Neuronal stem cell (in vitro differentiated cells): ENCODE measurements around the gene GCM1.

Experiments
- DNase-seq: peaks from one replicate; pipeline ENCODE4 v3.0.0-alpha.2; 2013; ENCODE audit warnings: low spot score
- H2AFZ ChIP-seq: one replicate; pipeline ENCODE4 v1.6.1; 2013; ENCODE audit warnings: mild to moderate bottlenecking, low read length, inconsistent platforms
- H2AK5ac ChIP-seq: 2 replicates; pipeline ENCODE4 v1.6.1; 2013; ENCODE audit warnings: low read depth, mild to moderate bottlenecking, inconsistent platforms, low read length, moderate library complexity, mixed read lengths
- H2BK120ac ChIP-seq: 2 replicates; pipeline ENCODE4 v1.6.1; 2013; ENCODE audit warnings: low read depth, mild to moderate bottlenecking, inconsistent platforms, low read length, moderate library complexity, mixed read lengths
- H2BK12ac ChIP-seq: one replicate; pipeline ENCODE4 v1.6.1; 2013; ENCODE audit warnings: low read length, inconsistent platforms
- H2BK15ac ChIP-seq: 2 replicates; pipeline ENCODE4 v1.6.1; 2013; ENCODE audit warnings: mild to moderate bottlenecking, low read length, inconsistent platforms, mixed read lengths
- H2BK5ac ChIP-seq: one replicate; pipeline ENCODE4 v1.6.1; 2013; ENCODE audit warnings: inconsistent platforms, mild to moderate bottlenecking, low read length, moderate library complexity
- H3K14ac ChIP-seq: one replicate; pipeline ENCODE4 v1.6.1; 2013; ENCODE audit warnings: low read length, inconsistent platforms
- H3K18ac ChIP-seq: 2 replicates; pipeline ENCODE4 v1.6.1; 2013; ENCODE audit warnings: low read length, inconsistent platforms
- H3K23ac ChIP-seq: 2 replicates; pipeline ENCODE4 v1.6.1; 2013; ENCODE audit warnings: low read depth, mild to moderate bottlenecking, mixed read lengths, low read length, inconsistent platforms; ENCODE audit not compliant: poor library complexity
- H3K27ac ChIP-seq: replicated peaks from 3 replicates; pipeline ENCODE4 v1.5.1; 2013; ENCODE audit warnings: low read length, inconsistent platforms
- H3K27me3 ChIP-seq, 3 experiments: 2 replicates each; pipeline ENCODE4 v1.6.1; 2013; ENCODE audit warnings: low read length in 3 of 3, mild to moderate bottlenecking in 2 of 3, inconsistent platforms in 1 of 3, low read depth in 1 of 3, mixed read lengths in 1 of 3, moderate library complexity in 1 of 3; ENCODE audit not compliant: control insufficient read depth in 3 of 3, insufficient read depth in 3 of 3
- H3K36me3 ChIP-seq, 2 donors: replicated peaks in 1 of 2; 2 replicates each; pipeline ENCODE4 v1.6.1; 2013; ENCODE audit warnings: low read length in 2 of 2; ENCODE audit not compliant: control insufficient read depth in 2 of 2, insufficient read depth in 2 of 2
- H3K4ac ChIP-seq: 2 replicates; pipeline ENCODE4 v1.6.1; 2013; ENCODE audit warnings: inconsistent platforms, mild to moderate bottlenecking, low read length, moderate library complexity
- H3K4me1 ChIP-seq, 2 donors: 1 replicate in 1 of 2; 2 replicates in 1 of 2; pipeline ENCODE4 v1.6.1; 2013; ENCODE audit warnings: low read length in 2 of 2, low read depth in 1 of 2; ENCODE audit not compliant: control insufficient read depth in 2 of 2, insufficient read depth in 1 of 2
- H3K4me2 ChIP-seq: one replicate; pipeline ENCODE4 v1.6.1; 2013; ENCODE audit warnings: mild to moderate bottlenecking, low read length, inconsistent platforms; ENCODE audit not compliant: insufficient read depth, poor library complexity, severe bottlenecking
- H3K4me3 ChIP-seq, 2 donors: 2 replicates each; pipeline ENCODE4 v1.5.1; 2013; ENCODE audit warnings: low read length in 2 of 2, mild to moderate bottlenecking in 2 of 2, inconsistent platforms in 1 of 2, moderate library complexity in 1 of 2
- H3K79me1 ChIP-seq: one replicate; pipeline ENCODE4 v1.6.1; 2013; ENCODE audit warnings: low read depth, mild to moderate bottlenecking, inconsistent platforms, low read length, moderate library complexity
- H3K9ac ChIP-seq: one replicate; pipeline ENCODE4 v1.6.1; 2013; ENCODE audit warnings: mild to moderate bottlenecking, low read depth, low read length, inconsistent platforms; ENCODE audit not compliant: poor library complexity
- H3K9me3 ChIP-seq, 2 donors: replicated peaks in 1 of 2; 2 replicates each; pipeline versions ENCODE3 to v1.6.1; 2013; ENCODE audit warnings: low read length in 2 of 2, mild to moderate bottlenecking in 2 of 2, inconsistent platforms in 1 of 2, low read depth in 1 of 2, mixed read lengths in 1 of 2, moderate library complexity in 1 of 2; ENCODE audit not compliant: control insufficient read depth in 2 of 2, insufficient read depth in 1 of 2
- H4K8ac ChIP-seq: one replicate; pipeline ENCODE4 v1.6.1; 2013; ENCODE audit warnings: low read depth, mild to moderate bottlenecking, inconsistent platforms, low read length, moderate library complexity
- H4K91ac ChIP-seq: one replicate; pipeline ENCODE4 v1.6.1; 2013; ENCODE audit warnings: low read length, low read depth, mild to moderate bottlenecking, inconsistent platforms; ENCODE audit not compliant: poor library complexity
- WGBS, 2 donors: extraction: QIAGEN DNeasy Blood & Tissue Kit; methylation state at CpG; one replicate each; pipeline ENCODE4 v1.1.7; 2013; ENCODE audit warnings: missing lambda C conversion rate in 2 of 2, mixed read lengths in 1 of 2; ENCODE audit not compliant: insufficient read length in 2 of 2, insufficient replicate concordance in 1 of 2; ENCODE audit errors: extremely low coverage in 2 of 2; 5-methylcytosine and 5-hydroxymethylcytosine counted together

GCM1 gene

DNA sequence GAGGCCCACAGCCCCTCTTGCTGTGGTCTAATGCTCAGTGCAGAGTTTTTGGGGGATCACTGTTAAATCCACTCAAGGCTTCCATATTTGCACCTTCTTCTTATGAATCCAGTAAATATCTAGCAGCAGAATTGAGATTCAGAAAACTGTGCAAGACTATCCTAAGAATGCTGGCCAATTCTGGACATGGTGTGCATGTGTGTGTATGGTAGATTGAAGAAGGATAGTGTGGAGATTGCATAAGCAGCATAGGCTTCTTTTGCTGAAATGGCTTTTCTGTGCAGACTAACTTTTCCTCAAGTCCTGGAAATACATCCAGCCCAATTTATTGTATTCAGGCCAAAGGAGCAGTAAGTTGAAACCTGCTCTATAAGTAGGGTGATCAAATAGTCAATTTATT is 43.7 kb downstream of the GCM1 start:
- DNase-seq: no peak
- H3K14ac ChIP-seq: no peak overlapping the region

GRCh38 chr6:53103993-53104675 is 44.5 kb downstream of the GCM1 start:
- WGBS, 2 donors: no CpG with 5 or more reads among the region's 3 CpGs
- no peak for DNase-seq
- Histone ChIP-seq H4K8ac (no peak overlapping the region), H3K4ac (no peak overlapping the region), H3K36me3 (peaks cover 7 to 31% of the 10 kb centered on the region in 2 donors), H3K4me3 (no peak overlapping the region), H2AK5ac (no peak overlapping the region), H3K27ac (no peak overlapping the region), H2BK5ac (no peak overlapping the region), H3K79me1 (no peaks in the 10 kb centered on the region), H3K9ac (no peak overlapping the region), H2BK15ac (no peak overlapping the region), H4K91ac (no peak overlapping the region), H3K9me3 (no peaks in the 10 kb centered on the region), H2AFZ (no peak overlapping the region), H3K4me2 (no peak overlapping the region), H3K4me1 (no peaks in the 10 kb centered on the region), H2BK12ac (no peak overlapping the region), H3K14ac (no peak overlapping the region), H2BK120ac (no peak overlapping the region), H3K27me3 (no peaks in the 10 kb centered on the region), H3K23ac (no peak overlapping the region), H3K18ac (no peak overlapping the region)

More for the DNA sequence above, 43.7 kb downstream of the GCM1 start:
- H2AK5ac ChIP-seq: no peak overlapping the region
- H3K4me3 ChIP-seq: no peak overlapping the region
- H3K27ac ChIP-seq: no peak overlapping the region
- H3K79me1 ChIP-seq: no peaks in the 10 kb centered on the region
- no peaks in the 10 kb centered on the region for H3K27me3 ChIP-seq
- H3K36me3 ChIP-seq: peaks cover 5 to 29% of the 10 kb centered on the region in 2 donors
- no peak overlapping the region for H3K4ac ChIP-seq
- no peak overlapping the region for H2AFZ ChIP-seq
- no peak overlapping the region for H3K4me2 ChIP-seq
- no peaks in the 10 kb centered on the region for H3K9me3 ChIP-seq
- H3K4me1 ChIP-seq: no peaks in the 10 kb centered on the region
- H2BK120ac ChIP-seq: no peak overlapping the region
- no peak overlapping the region for H3K23ac ChIP-seq
- no peak overlapping the region for H4K91ac ChIP-seq
- H3K18ac ChIP-seq: no peak overlapping the region
- H2BK15ac ChIP-seq: no peak overlapping the region
- no peak overlapping the region for H2BK5ac ChIP-seq
- no peak overlapping the region for H3K9ac ChIP-seq
- no peak overlapping the region for H2BK12ac ChIP-seq
- H4K8ac ChIP-seq: no peak overlapping the region

GRCh38 chr6:53101006-53101405 is 47.6 kb downstream of the GCM1 start:
- no peak overlapping the region for H2BK15ac ChIP-seq
- H4K8ac ChIP-seq: no peak overlapping the region
- no peaks in the 10 kb centered on the region for H3K27me3 ChIP-seq
- H2BK5ac ChIP-seq: no peak overlapping the region
- no peak overlapping the region for H3K4ac ChIP-seq
- no peak overlapping the region for H3K14ac ChIP-seq
- H4K91ac ChIP-seq: no peak overlapping the region
- H3K27ac ChIP-seq: no peak overlapping the region
- no peaks in the 10 kb centered on the region for H3K79me1 ChIP-seq
- H3K4me3 ChIP-seq: peak overlapping the region in 1 of 2 donors; percentile 63
- DNase-seq: no peak
- H3K4me1 ChIP-seq: no peaks in the 10 kb centered on the region
- H3K18ac ChIP-seq: no peak overlapping the region
- H2AFZ ChIP-seq: no peak overlapping the region
- no peak overlapping the region for H3K4me2 ChIP-seq
- H3K36me3 ChIP-seq: peaks cover 13 to 61% of the 10 kb centered on the region in 2 donors
- H2AK5ac ChIP-seq: no peak overlapping the region
- no peaks in the 10 kb centered on the region for H3K9me3 ChIP-seq
- H2BK12ac ChIP-seq: no peak overlapping the region
- H3K23ac ChIP-seq: no peak overlapping the region
- no peak overlapping the region for H3K9ac ChIP-seq
- WGBS, 2 donors: no CpG with 5 or more reads among the region's 2 CpGs
- no peak overlapping the region for H2BK120ac ChIP-seq

GRCh38 chr6:53100561-53100960 is 48.1 kb downstream of the GCM1 start:
- Histone ChIP-seq H2AK5ac (no peak overlapping the region), H3K36me3 (peaks cover 15 to 66% of the 10 kb centered on the region in 2 donors), H3K27ac (no peak overlapping the region), H2BK15ac (no peak overlapping the region), H3K4me2 (no peak overlapping the region), H2BK120ac (no peak overlapping the region), H2AFZ (no peak overlapping the region), H4K8ac (no peak overlapping the region), H3K4me3 (no peak overlapping the region), H3K23ac (no peak overlapping the region), H3K9me3 (no peaks in the 10 kb centered on the region), H3K9ac (no peak overlapping the region), H3K4ac (no peak overlapping the region), H4K91ac (no peak overlapping the region), H3K79me1 (no peaks in the 10 kb centered on the region), H2BK12ac (no peak overlapping the region), H2BK5ac (no peak overlapping the region), H3K18ac (no peak overlapping the region), H3K14ac (no peak overlapping the region), H3K27me3 (no peaks in the 10 kb centered on the region), H3K4me1 (no peaks in the 10 kb centered on the region)
- WGBS, 2 donors: no CpG with 5 or more reads among the region's 2 CpGs
- DNase-seq: no peak
